Body of pancreas (tissue), 4 donors: ENCODE data around the gene FAM131C.
"Not testable (repeated sequence)": the region's sequence is repeated elsewhere in the genome, so short reads cannot be mapped to it uniquely, and the experiment has no call there.

Source experiments
- POLR2A ChIP-seq, 3 donors: fragments of 450-650 bp; IDR thresholded peaks; one replicate each; pipeline ENCODE4 v1.6.1; 2016; ENCODE audit warnings: antibody characterized with exemption in 3 of 3, mild to moderate bottlenecking in 2 of 3
- TF ChIP-seq, protein P1 (sequence below), 7 experiments: fragments of 450-650 bp in 4 of 7; fragments of 200-600 bp in 3 of 7; sonication (generic) in 3 of 7; IDR thresholded peaks; one replicate each; pipeline ENCODE4 v1.5.1; 2016 to 2019; ENCODE audit warnings: antibody characterized with exemption in 7 of 7

GRCh38 chr1:16062687-16063075 lies 10.8 kb downstream of the FAM131C start:
- TF ChIP-seq, protein P1, sequence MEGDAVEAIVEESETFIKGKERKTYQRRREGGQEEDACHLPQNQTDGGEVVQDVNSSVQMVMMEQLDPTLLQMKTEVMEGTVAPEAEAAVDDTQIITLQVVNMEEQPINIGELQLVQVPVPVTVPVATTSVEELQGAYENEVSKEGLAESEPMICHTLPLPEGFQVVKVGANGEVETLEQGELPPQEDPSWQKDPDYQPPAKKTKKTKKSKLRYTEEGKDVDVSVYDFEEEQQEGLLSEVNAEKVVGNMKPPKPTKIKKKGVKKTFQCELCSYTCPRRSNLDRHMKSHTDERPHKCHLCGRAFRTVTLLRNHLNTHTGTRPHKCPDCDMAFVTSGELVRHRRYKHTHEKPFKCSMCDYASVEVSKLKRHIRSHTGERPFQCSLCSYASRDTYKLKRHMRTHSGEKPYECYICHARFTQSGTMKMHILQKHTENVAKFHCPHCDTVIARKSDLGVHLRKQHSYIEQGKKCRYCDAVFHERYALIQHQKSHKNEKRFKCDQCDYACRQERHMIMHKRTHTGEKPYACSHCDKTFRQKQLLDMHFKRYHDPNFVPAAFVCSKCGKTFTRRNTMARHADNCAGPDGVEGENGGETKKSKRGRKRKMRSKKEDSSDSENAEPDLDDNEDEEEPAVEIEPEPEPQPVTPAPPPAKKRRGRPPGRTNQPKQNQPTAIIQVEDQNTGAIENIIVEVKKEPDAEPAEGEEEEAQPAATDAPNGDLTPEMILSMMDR (IDR thresholded peaks at IDR 0.05): not testable (repeated sequence)
- TF ChIP-seq POLR2A (IDR thresholded peaks at IDR 0.05): not testable (repeated sequence)
